Loucy (cell line): ENCODE measurements around the gene EMSY.

ENCODE experiments used
- CTCF ChIP-seq: fragments of 200-600 bp; sonication (generic); conservative IDR thresholded peaks from 2 replicates; pipeline ENCODE4 v1.5.1; 2014; ENCODE audit warnings: mild to moderate bottlenecking, antibody characterized with exemption, low read length
- EZH2phosphoT487 ChIP-seq: fragments of 200-600 bp; IDR thresholded peaks from 2 replicates; pipeline ENCODE4 v1.6.1; 2018; ENCODE audit warnings: antibody characterized with exemption, mild to moderate bottlenecking, moderate library complexity, borderline replicate concordance

GRCh38 chr11:76501526-76502202 is 56.8 kb downstream of the EMSY start:
- TF ChIP-seq CTCF (no peak), EZH2phosphoT487 (no peak)
